OCI-LY1 (cell line): Measurements from ENCODE around the gene CIC.

Experiments used
- EZH2 ChIP-seq: fragments of 200-600 bp; sonication (generic), shearing (Covaris generic); IDR thresholded peaks from 2 replicates; pipeline ENCODE4 v1.8.0; 2017; ENCODE audit warnings: borderline replicate concordance, mixed run types, mild to moderate bottlenecking, antibody characterized with exemption, low read length, moderate library complexity, mixed read lengths
- TF ChIP-seq, protein P1 (sequence below): fragments of 200-600 bp; sonication (generic), shearing (Covaris generic); IDR thresholded peaks from 2 replicates; pipeline ENCODE4 v1.5.1; 2017; ENCODE audit warnings: mild to moderate bottlenecking, antibody characterized with exemption, low read length, moderate library complexity, mixed read lengths

DNA sequence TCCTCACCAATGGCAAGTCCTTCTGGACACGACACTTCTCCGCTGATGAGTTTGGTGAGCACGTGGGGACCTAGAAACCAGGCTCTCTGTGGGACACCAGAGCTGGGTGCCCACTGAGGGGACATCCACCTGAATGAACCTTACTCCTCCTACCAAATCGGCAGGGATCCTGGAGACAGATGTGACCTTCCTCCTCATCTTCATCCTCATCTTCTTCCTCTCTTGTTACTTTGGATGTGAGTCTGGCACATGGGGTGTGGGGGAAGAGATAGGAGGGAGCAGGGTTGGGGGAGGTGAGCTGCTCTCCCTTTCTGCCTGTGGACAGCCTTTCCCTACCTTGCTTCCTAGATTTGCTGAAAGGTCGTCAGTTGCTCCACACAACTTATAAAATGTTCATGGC lies 46.0 kb downstream of the CIC start:
- TF ChIP-seq, protein P1, sequence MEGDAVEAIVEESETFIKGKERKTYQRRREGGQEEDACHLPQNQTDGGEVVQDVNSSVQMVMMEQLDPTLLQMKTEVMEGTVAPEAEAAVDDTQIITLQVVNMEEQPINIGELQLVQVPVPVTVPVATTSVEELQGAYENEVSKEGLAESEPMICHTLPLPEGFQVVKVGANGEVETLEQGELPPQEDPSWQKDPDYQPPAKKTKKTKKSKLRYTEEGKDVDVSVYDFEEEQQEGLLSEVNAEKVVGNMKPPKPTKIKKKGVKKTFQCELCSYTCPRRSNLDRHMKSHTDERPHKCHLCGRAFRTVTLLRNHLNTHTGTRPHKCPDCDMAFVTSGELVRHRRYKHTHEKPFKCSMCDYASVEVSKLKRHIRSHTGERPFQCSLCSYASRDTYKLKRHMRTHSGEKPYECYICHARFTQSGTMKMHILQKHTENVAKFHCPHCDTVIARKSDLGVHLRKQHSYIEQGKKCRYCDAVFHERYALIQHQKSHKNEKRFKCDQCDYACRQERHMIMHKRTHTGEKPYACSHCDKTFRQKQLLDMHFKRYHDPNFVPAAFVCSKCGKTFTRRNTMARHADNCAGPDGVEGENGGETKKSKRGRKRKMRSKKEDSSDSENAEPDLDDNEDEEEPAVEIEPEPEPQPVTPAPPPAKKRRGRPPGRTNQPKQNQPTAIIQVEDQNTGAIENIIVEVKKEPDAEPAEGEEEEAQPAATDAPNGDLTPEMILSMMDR: no peak
- no peak for TF ChIP-seq EZH2
